ENCODE results near the gene ARSA.

ARSA gene

DNA sequence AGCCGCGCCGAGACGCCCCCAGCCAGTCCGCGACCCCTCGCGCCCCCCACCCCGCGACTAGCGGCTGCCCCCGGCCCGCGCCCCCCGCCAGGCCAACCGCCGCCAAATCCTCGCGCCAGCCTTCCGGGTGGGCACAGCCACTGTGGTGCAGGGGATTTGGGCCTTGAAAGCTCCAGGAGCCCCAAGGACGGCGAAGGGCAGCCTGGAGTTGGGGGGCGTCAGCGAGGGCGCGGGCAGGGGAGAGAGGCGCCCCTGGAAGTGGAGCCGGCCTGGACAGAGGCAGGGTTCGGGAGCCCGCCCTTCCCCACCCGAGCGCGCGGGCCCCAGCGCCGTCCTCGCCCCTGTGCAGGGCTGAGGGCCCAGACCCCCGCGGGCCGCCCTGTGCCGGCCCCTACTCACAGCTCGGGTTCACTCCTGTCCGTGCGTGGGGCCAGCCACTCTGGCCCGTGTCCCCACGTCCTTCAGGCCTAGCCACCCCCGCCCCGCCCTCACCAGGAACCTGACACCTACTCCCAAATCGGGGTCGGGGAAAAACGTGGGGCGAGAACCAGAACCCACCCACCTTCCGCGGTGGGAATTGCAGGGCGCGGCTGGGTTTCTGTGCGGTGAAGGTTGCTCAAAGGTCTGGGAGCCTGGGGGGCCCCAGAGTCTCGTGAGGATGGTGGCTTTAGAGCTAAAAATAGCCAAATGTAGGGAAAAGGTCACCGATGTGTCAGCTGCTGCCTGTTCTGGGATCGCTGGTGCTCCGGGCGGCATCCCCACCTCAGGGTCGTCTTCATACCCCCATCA lies 49.8 kb downstream of the ARSA start, which contains the start of gene CPT1B:
CPT1B (minus strand) TSS at position 441 of the 789 bp plus-strand sequence. CDS start 512 bp downstream, outside the sequence.
- DNase-seq = no peak

DNA sequence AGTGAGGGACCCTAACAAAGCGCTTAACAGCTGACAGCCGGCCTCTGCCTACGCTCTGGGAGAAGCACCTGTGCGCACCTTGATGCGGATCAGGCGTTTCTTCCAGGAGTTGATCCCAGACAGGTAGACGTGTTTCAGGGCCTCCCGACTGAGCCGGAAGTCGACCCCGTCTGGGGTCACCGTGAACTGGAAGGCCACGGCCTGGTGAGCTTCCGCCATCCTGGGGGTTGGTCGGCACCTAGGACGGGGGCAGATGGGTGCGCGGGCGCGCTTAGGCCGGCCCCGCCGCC lies 50.3 kb downstream of the ARSA start:
- DNase-seq = no peak

- DNase-seq = no peak
These were observed 50.9 kb downstream of the ARSA start for GRCh38 chr22:50576806-50577696.

DNA sequence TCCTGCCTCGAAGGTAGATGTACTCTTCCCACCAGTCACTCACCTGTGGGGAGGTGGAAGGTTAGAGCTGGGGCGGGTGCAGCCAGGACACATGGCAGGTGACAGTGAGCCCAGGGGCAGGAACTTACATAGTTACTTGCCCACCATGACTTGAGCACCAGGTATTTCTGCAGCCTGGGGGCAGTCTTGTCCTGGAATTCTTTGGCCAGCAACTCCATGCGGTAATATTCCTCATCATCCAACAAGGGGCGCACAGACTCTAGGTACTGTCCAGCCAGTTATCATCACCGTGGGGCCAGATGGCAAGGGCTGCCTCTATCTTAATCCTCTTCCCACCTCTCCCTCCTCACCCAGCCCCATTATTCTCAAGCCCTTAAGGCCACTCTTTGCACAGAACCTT lies 51.9 kb downstream of the ARSA start:
- peak; percentile 37 to 44 for DNase-seq

DNA sequence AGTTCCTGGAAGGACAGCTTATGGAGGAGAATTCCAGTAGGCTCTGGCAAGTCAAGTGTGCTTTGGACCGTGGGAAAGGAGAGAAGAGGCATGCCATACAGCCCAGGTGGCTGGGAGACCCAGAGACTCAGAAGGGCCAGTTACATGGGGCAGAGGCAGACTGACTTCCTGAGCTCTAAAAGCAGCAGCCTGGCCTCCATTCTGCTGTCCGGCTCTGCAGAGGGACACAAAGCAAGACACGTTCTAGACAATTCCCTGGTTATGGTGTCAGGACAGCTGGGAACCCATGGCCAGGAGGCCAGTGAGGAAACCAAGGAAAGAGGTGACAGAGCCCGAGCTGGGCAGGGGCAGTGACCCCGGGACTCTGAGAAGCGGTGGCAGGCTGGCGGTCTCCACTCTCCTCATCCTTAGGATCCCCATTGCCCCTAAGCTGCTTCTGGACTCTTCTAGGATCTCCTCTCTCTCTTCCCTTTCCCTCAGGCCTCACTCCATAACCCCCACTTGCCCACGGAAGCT lies 52.5 kb downstream of the ARSA start:
- no peak for DNase-seq
